Tibial artery (tissue), 4 donors: ENCODE measurements around the gene BIRC6.
A peak's percentile ranks its signal among the peaks of the same experiment; 100 is the strongest.

ENCODE experiments used
- DNase-seq, 2 donors: peaks; one replicate each; pipeline ENCODE4 v3.0.0-alpha.2; 2019
- H3K27ac ChIP-seq, 2 donors: fragments of 200-600 bp; sonication (generic) in 1 of 2; 1 replicate in 1 of 2; 2 replicates in 1 of 2; pipeline ENCODE4 v1.5.1; 2018 to 2019; ENCODE audit warnings: mild to moderate bottlenecking in 1 of 2
- H3K27me3 ChIP-seq, 2 donors: fragments of 200-600 bp; sonication (generic) in 1 of 2; one replicate each; pipeline versions ENCODE4 v1.5.1 to v1.6.0; 2016 to 2019
- H3K36me3 ChIP-seq, 3 donors: fragments of 200-600 bp; sonication (generic) in 2 of 3; one replicate each; pipeline ENCODE4 v1.5.1; 2016 to 2019; ENCODE audit warnings: mild to moderate bottlenecking in 2 of 3
- H3K4me1 ChIP-seq, 4 donors: fragments of 200-600 bp; sonication (generic) in 2 of 4; 1 replicate in 3 of 4; 2 replicates in 1 of 4; pipeline ENCODE4 v1.5.1; 2016 to 2019
- H3K4me3 ChIP-seq, 2 donors: fragments of 200-600 bp; sonication (generic) in 1 of 2; 1 replicate in 1 of 2; 2 replicates in 1 of 2; pipeline ENCODE4 v1.5.1; 2018 to 2019; ENCODE audit warnings: mild to moderate bottlenecking in 2 of 2
- H3K9me3 ChIP-seq, 3 donors: fragments of 200-600 bp; sonication (generic) in 1 of 3; one replicate each; pipeline ENCODE4 v1.5.1; 2016 to 2019
- intact Hi-C: fragments of 100-400 bp; cut with DNase I; formaldehyde crosslinking; loops from one replicate; pipeline ENCODE4 v1.15.0; 2023; ENCODE audit warnings: low total_unique reads
- TF ChIP-seq, protein P1 (sequence below), 2 experiments: fragments of 200-600 bp in 1 of 2; fragments of 450-650 bp in 1 of 2; IDR thresholded peaks; one replicate each; pipeline ENCODE4 v1.5.1; 2017 to 2019; ENCODE audit warnings: antibody characterized with exemption in 2 of 2, mild to moderate bottlenecking in 1 of 2, moderate library complexity in 1 of 2

BIRC6 gene

DNA sequence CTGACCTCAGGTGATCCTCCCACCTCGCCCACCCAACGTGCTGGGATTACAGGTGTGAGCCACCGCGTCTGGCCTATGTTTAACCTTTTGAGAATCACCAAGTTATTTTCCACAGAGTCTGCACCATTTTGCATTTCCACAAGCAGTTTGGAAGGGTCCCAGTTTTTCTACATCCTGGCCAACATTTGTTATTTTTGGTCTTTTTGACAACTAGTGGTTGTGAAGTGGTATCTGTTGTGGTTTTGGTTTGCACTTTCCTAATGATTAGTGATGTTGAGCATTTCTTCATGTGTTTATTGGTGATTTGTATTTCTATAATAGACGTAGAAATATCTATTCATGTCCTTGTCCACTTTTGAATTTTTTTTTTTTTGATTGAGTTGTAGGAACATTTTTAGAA is 67.9 kb downstream of the BIRC6 start:
- intact Hi-C loops = no loop called here

GRCh38 chr2:32425719-32426141 is 68.9 kb downstream of the BIRC6 start:
- intact Hi-C loops = no loop called here
- TF ChIP-seq, protein P1, sequence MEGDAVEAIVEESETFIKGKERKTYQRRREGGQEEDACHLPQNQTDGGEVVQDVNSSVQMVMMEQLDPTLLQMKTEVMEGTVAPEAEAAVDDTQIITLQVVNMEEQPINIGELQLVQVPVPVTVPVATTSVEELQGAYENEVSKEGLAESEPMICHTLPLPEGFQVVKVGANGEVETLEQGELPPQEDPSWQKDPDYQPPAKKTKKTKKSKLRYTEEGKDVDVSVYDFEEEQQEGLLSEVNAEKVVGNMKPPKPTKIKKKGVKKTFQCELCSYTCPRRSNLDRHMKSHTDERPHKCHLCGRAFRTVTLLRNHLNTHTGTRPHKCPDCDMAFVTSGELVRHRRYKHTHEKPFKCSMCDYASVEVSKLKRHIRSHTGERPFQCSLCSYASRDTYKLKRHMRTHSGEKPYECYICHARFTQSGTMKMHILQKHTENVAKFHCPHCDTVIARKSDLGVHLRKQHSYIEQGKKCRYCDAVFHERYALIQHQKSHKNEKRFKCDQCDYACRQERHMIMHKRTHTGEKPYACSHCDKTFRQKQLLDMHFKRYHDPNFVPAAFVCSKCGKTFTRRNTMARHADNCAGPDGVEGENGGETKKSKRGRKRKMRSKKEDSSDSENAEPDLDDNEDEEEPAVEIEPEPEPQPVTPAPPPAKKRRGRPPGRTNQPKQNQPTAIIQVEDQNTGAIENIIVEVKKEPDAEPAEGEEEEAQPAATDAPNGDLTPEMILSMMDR (IDR thresholded peaks at IDR 0.05) = no peak
- Histone ChIP-seq H3K36me3 (no peaks in the 10 kb centered on the region), H3K4me3 (peak overlapping the region; percentile 8 to 15), H3K4me1 (peaks cover 0 to 82% (median 23%) of the 10 kb centered on the region in 4 donors), H3K27ac (peak overlapping the region; percentile 54 to 59), H3K27me3 (no peaks in the 10 kb centered on the region), H3K9me3 (no peaks in the 10 kb centered on the region)
- no peak for DNase-seq

More for the DNA sequence above, 67.9 kb downstream of the BIRC6 start:
- DNase-seq = no peak
- Histone ChIP-seq H3K27me3 (no peaks in the 10 kb centered on the region), H3K36me3 (no peaks in the 10 kb centered on the region), H3K4me3 (no peak overlapping the region), H3K4me1 (peaks cover 0 to 90% (median 23%) of the 10 kb centered on the region in 4 donors), H3K9me3 (no peaks in the 10 kb centered on the region), H3K27ac (no peak overlapping the region)
- TF ChIP-seq, protein P1 (IDR thresholded peaks at IDR 0.05) = no peak

DNA sequence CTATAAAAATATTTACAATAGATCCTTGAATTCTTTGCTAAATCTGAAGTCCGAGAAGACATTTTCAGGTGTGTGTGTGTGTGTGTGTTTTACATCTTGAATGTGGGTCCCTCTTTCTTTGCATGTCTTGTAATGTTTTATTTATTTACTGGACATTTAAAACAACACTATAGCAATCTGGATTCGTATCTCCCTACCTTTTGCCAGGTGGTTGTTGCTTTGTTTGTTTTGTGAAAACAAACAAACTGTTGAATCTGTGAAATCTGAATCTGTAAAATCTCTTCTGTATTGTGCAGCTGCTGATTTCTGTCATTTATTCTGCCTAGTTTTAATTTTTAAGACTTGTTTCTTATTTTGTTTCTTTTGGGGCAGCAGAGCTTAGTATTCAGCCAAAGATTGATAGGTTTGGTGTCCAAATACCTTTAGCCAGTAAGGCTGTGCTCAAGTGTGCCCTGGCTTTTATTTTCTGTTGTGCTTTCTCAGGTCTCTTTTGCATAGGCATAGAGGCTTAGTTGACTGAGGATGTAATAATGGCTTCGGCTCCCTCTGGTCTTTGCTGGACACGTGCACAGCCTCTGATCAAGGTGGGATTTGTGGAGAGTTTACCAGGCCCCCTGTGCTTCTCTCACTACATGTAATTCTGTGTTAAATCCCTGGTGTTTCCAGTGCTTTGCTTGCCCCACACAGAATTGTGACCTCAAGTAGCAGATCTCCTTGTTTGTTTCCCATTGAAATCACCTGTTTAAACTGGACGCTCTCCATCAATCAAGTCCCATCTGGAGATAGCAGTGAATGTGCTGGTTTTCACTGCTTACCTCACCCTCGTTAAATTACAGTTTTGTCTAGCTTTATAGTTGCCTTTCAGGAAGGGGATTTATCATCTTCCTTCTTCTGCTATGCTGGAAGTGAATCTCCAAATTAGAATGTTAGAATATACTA is 71.1 kb downstream of the BIRC6 start:
- intact Hi-C loops = no loop called here
- TF ChIP-seq, protein P1 (IDR thresholded peaks at IDR 0.05) = no peak
- DNase-seq = no peak

GRCh38 chr2:32430804-32431203 is 74.0 kb downstream of the BIRC6 start:
- no peaks in the 10 kb centered on the region for H3K27me3 ChIP-seq
- peaks cover 0 to 36% (median 12%) of the 10 kb centered on the region in 4 donors for H3K4me1 ChIP-seq
- H3K27ac ChIP-seq = no peak overlapping the region
- peaks cover 0 to 12% (median 9%) of the 10 kb centered on the region in 3 donors for H3K36me3 ChIP-seq
- H3K9me3 ChIP-seq = no peaks in the 10 kb centered on the region
- H3K4me3 ChIP-seq = no peak overlapping the region
- DNase-seq = no peak
- intact Hi-C loops = no loop called here
- TF ChIP-seq, protein P1 (IDR thresholded peaks at IDR 0.05) = no peak

More for the DNA sequence above, 71.1 kb downstream of the BIRC6 start:
- Histone ChIP-seq H3K4me1 (peaks cover 0 to 62% (median 23%) of the 10 kb centered on the region in 4 donors), H3K27ac (peak overlapping the region in 1 of 2 donors; percentile 32), H3K27me3 (no peaks in the 10 kb centered on the region), H3K9me3 (no peaks in the 10 kb centered on the region), H3K36me3 (no peaks in the 10 kb centered on the region), H3K4me3 (no peak overlapping the region)

GRCh38 chr2:32436150-32436549 is 79.3 kb downstream of the BIRC6 start:
- TF ChIP-seq, protein P1 (IDR thresholded peaks at IDR 0.05) = no peak
- intact Hi-C loops = no loop called here
- no peaks in the 10 kb centered on the region for H3K9me3 ChIP-seq

More at GRCh38 chr2:32436150-32436549, 79.3 kb downstream of the BIRC6 start:
- no peak for DNase-seq
- Histone ChIP-seq H3K36me3 (peaks cover 17 to 45% (median 42%) of the 10 kb centered on the region in 3 donors), H3K27me3 (no peaks in the 10 kb centered on the region), H3K4me1 (no peaks in the 10 kb centered on the region), H3K27ac (no peak overlapping the region), H3K4me3 (no peak overlapping the region)
